ENCODE measurements around the gene MPPED1. TPM values are rescaled to one million over a fixed set of nuclear protein-coding genes. Genes with fewer than 3 reads are reported as not detected.

MPPED1 gene
- total RNA-seq, 1 donor from 2014 or later, result not detected

DNA sequence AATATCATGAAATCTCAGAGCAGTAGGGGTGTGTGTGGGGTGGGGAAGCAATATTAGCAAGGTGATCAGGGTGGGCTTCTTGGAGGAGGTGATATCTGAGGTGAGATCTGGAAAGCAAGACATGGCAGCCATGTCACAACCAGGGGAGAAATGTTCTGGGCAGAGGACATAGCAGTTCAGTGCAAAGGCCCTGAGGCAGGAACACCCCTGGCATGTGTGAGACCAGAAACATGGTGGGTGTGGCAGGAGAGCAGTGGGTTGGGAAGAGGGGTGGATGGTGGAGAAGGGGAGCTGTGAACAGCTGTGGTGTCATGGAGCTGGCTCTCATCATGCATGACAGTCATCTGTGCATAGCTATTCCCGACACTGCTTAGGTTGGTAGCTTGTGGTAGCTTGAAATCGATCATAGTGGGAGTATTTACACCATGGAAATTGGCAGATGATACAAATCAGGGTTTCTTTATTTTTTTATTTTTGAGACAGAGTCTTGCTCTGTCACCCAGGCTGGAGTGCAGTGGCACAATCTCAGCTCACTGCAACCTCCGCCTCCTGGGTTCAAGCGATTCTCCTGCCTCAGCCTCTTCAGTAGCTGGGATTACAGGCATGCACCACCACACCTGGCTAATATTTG, 17.9 kb upstream of the MPPED1 start:
- H3K36me3 Mint-ChIP-seq (ENCODE audit: low read depth, unreplicated experiment), result no peaks in the 10 kb centered on the region
- peaks cover 65% of the 10 kb centered on the region for H3K27me3 Mint-ChIP-seq (ENCODE audit: low read depth, unreplicated experiment)
- FAIRE-seq (no peak), DNase-seq (ENCODE audit: low read depth) (no peak)
- Histone ChIP-seq H3K36me3 (ENCODE audit: insufficient read depth, low read length) (no peaks in the 10 kb centered on the region), H3K9ac (ENCODE audit: low read length) (no peak overlapping the region), H3K27me3 (ENCODE audit: insufficient read depth, low read length) (no peaks in the 10 kb centered on the region), H2AFZ (ENCODE audit: low read depth, low read length) (no peak overlapping the region), H3K4me3 (ENCODE audit: insufficient read depth, low read depth, low read length) (no peak overlapping the region), H3K4me2 (ENCODE audit: low read length) (no peak overlapping the region), H3K4me1 (ENCODE audit: insufficient read depth, low read length) (no peaks in the 10 kb centered on the region), H4K20me1 (ENCODE audit: insufficient read depth, low read length) (no peaks in the 10 kb centered on the region), H3K79me2 (ENCODE audit: insufficient read depth, low read length) (no peaks in the 10 kb centered on the region), H3K9me3 (ENCODE audit: insufficient read depth, low read depth, low read length) (no peaks in the 10 kb centered on the region), H3K27ac (ENCODE audit: low read depth, low read length) (no peak overlapping the region)
- H3K4me3 Mint-ChIP-seq (ENCODE audit: unreplicated experiment), result no peak overlapping the region
- no peak overlapping the region for H3K27ac Mint-ChIP-seq (ENCODE audit: unreplicated experiment)
- TF ChIP-seq EZH2 (IDR thresholded peaks at IDR 0.05; ENCODE audit: insufficient read depth, low read length), result no peak
- TF ChIP-seq, protein P1, sequence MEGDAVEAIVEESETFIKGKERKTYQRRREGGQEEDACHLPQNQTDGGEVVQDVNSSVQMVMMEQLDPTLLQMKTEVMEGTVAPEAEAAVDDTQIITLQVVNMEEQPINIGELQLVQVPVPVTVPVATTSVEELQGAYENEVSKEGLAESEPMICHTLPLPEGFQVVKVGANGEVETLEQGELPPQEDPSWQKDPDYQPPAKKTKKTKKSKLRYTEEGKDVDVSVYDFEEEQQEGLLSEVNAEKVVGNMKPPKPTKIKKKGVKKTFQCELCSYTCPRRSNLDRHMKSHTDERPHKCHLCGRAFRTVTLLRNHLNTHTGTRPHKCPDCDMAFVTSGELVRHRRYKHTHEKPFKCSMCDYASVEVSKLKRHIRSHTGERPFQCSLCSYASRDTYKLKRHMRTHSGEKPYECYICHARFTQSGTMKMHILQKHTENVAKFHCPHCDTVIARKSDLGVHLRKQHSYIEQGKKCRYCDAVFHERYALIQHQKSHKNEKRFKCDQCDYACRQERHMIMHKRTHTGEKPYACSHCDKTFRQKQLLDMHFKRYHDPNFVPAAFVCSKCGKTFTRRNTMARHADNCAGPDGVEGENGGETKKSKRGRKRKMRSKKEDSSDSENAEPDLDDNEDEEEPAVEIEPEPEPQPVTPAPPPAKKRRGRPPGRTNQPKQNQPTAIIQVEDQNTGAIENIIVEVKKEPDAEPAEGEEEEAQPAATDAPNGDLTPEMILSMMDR (IDR thresholded peaks at IDR 0.05; ENCODE audit: insufficient read depth, low read depth, low read length), result no peak
- peaks cover 8% of the 10 kb centered on the region for H3K9me3 Mint-ChIP-seq (ENCODE audit: unreplicated experiment)
- H3K4me1 Mint-ChIP-seq (ENCODE audit: low read depth, unreplicated experiment), result no peaks in the 10 kb centered on the region

DNA sequence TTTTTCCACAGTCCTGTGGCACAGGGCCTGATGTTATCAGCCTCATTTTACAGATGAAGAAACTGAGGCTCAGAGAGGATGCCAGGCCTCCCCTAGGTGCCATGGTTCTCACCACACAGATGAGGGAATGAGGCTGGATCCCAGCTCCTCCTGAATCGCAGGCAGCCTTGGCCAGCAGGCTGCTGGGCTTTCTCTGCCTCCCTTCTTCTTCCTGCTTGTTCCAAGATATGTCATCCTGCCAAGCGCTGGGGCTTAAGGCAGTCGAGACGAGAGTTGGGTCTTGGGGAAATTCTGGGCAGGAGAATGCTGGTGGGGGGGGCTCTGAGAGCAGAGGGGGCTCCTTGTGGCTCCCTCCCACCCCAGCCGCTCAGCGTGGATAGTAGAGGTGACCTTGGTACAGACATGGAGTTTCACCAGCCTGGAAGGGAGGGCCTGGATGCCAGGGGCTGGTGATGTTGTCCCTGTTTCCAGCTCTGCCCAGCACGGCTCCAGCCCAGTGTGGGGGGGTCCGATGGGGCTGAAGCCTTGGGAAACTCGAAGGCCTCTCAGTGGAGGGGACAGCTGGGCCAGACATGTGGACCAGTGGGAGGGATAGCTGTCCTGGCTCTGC, 16.6 kb upstream of the MPPED1 start:
- TF ChIP-seq, protein P1 (IDR thresholded peaks at IDR 0.05; ENCODE audit: insufficient read depth, low read depth, low read length), result no peak
- TF ChIP-seq EZH2 (IDR thresholded peaks at IDR 0.05; ENCODE audit: insufficient read depth, low read length), result no peak
- Histone ChIP-seq H3K9ac (ENCODE audit: low read length) (no peak overlapping the region), H3K36me3 (ENCODE audit: insufficient read depth, low read length) (no peaks in the 10 kb centered on the region), H3K4me1 (ENCODE audit: insufficient read depth, low read length) (no peaks in the 10 kb centered on the region), H3K27me3 (ENCODE audit: insufficient read depth, low read length) (no peaks in the 10 kb centered on the region), H3K4me3 (ENCODE audit: insufficient read depth, low read depth, low read length) (no peak overlapping the region), H4K20me1 (ENCODE audit: insufficient read depth, low read length) (no peaks in the 10 kb centered on the region), H3K27ac (ENCODE audit: low read depth, low read length) (no peak overlapping the region), H3K4me2 (ENCODE audit: low read length) (no peak overlapping the region), H2AFZ (ENCODE audit: low read depth, low read length) (no peak overlapping the region), H3K79me2 (ENCODE audit: insufficient read depth, low read length) (no peaks in the 10 kb centered on the region), H3K9me3 (ENCODE audit: insufficient read depth, low read depth, low read length) (no peaks in the 10 kb centered on the region)
- peaks cover 12% of the 10 kb centered on the region for H3K9me3 Mint-ChIP-seq (ENCODE audit: unreplicated experiment)
- FAIRE-seq (no peak), DNase-seq (ENCODE audit: low read depth) (no peak)
- no peaks in the 10 kb centered on the region for H3K36me3 Mint-ChIP-seq (ENCODE audit: low read depth, unreplicated experiment)
- peaks cover 57% of the 10 kb centered on the region for H3K27me3 Mint-ChIP-seq (ENCODE audit: low read depth, unreplicated experiment)
- no peak overlapping the region for H3K4me3 Mint-ChIP-seq (ENCODE audit: unreplicated experiment)
- H3K27ac Mint-ChIP-seq (ENCODE audit: unreplicated experiment), result no peak overlapping the region
- no peaks in the 10 kb centered on the region for H3K4me1 Mint-ChIP-seq (ENCODE audit: low read depth, unreplicated experiment)

DNA sequence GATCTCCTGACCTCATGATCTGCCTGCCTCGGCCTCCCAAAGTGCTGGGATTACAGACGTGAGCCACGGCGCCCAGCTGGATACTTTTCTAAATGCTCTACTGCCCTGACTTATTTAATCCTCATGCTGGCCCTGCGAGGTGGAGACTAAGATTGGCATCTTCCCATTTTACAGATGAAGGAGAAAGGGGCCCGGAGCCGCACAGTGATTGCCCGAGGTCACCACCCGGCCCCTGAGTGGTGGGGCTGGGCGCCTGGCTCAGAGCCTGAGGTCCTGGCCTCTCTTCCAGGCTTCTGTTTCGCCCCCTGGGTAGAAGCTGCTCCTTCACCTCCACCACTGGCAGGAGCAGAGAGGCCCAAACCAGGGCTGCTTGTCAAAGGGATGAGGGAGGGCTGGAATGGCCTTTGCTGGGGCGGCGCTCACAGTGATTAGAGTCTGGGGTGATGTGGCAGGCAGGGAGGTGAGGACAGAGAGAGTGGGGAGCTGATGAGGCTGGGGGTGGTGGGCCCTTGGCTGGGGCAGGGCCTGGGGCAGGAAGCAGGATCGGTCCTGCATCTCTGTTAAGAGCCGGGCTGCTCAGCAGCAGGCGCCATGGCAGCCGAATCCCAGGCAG, 15.4 kb upstream of the MPPED1 start:
- Histone ChIP-seq H2AFZ (ENCODE audit: low read depth, low read length) (no peak overlapping the region), H3K4me3 (ENCODE audit: insufficient read depth, low read depth, low read length) (no peak overlapping the region), H3K27me3 (ENCODE audit: insufficient read depth, low read length) (no peaks in the 10 kb centered on the region), H3K79me2 (ENCODE audit: insufficient read depth, low read length) (no peaks in the 10 kb centered on the region), H3K9me3 (ENCODE audit: insufficient read depth, low read depth, low read length) (no peaks in the 10 kb centered on the region), H3K36me3 (ENCODE audit: insufficient read depth, low read length) (no peaks in the 10 kb centered on the region), H4K20me1 (ENCODE audit: insufficient read depth, low read length) (no peaks in the 10 kb centered on the region), H3K4me2 (ENCODE audit: low read length) (no peak overlapping the region), H3K9ac (ENCODE audit: low read length) (no peak overlapping the region), H3K4me1 (ENCODE audit: insufficient read depth, low read length) (no peaks in the 10 kb centered on the region), H3K27ac (ENCODE audit: low read depth, low read length) (no peak overlapping the region)
- H3K36me3 Mint-ChIP-seq (ENCODE audit: low read depth, unreplicated experiment), result no peaks in the 10 kb centered on the region
- H3K27ac Mint-ChIP-seq (ENCODE audit: unreplicated experiment), result no peak overlapping the region
- H3K4me3 Mint-ChIP-seq (ENCODE audit: unreplicated experiment), result no peak overlapping the region
- peaks cover 57% of the 10 kb centered on the region for H3K27me3 Mint-ChIP-seq (ENCODE audit: low read depth, unreplicated experiment)
- peaks cover 15% of the 10 kb centered on the region for H3K9me3 Mint-ChIP-seq (ENCODE audit: unreplicated experiment)
- DNase-seq (ENCODE audit: low read depth), result no peak
- FAIRE-seq, result no peak
- TF ChIP-seq EZH2 (IDR thresholded peaks at IDR 0.05; ENCODE audit: insufficient read depth, low read length), result no peak
- TF ChIP-seq, protein P1 (IDR thresholded peaks at IDR 0.05; ENCODE audit: insufficient read depth, low read depth, low read length), result no peak
- no peaks in the 10 kb centered on the region for H3K4me1 Mint-ChIP-seq (ENCODE audit: low read depth, unreplicated experiment)

Measured in astrocyte (in vitro differentiated cells and primary cell).